Common myeloid progenitor, CD34-positive (primary cell): Measurements from ENCODE around the gene RFX5.

Source experiments
- CTCF ChIA-PET: fragments of 350-600 bp; sonication (Branson Sonifier 250); formaldehyde crosslinking; loops from one replicate; lab custom pipeline; 2021; ENCODE audit warnings: antibody characterized with exemption; lab: Charles Lee
- POLR2A ChIA-PET: fragments of 350-600 bp; sonication (Branson Sonifier 250); formaldehyde crosslinking; loops from one replicate; lab custom pipeline; 2021; ENCODE audit warnings: antibody characterized with exemption; lab: Charles Lee
- DNase-seq, 3 donors: peaks; one replicate each; pipeline versions ENCODE4 v3.0.0 to v3.0.0-alpha.2; 2013
- H3K27ac ChIP-seq, 2 experiments: 1 replicate in 1 of 2; 2 replicates in 1 of 2; pipeline ENCODE4 v1.7.0; 2013; ENCODE audit warnings: inconsistent platforms in 2 of 2, low read length in 2 of 2, mild to moderate bottlenecking in 2 of 2, low read depth in 1 of 2, moderate library complexity in 1 of 2; ENCODE audit not compliant: severe bottlenecking in 2 of 2, insufficient read depth in 1 of 2, poor library complexity in 1 of 2
- H3K27me3 ChIP-seq, 5 experiments: replicated peaks in 2 of 5; 1 replicate in 3 of 5; 2 replicates in 2 of 5; pipeline versions ENCODE4 v1.6.1 to v1.7.0; 2013; ENCODE audit warnings: low read length in 4 of 5, mild to moderate bottlenecking in 2 of 5, moderate library complexity in 2 of 5, inconsistent platforms in 1 of 5; ENCODE audit not compliant: insufficient read depth in 5 of 5, control insufficient read depth in 4 of 5
- H3K36me3 ChIP-seq, 4 experiments: 1 replicate in 2 of 4; 2 replicates in 2 of 4; pipeline versions ENCODE4 v1.6.1 to v1.7.0; 2013; ENCODE audit warnings: low read length in 3 of 4, control low read depth in 1 of 4, mild to moderate bottlenecking in 1 of 4; ENCODE audit not compliant: control insufficient read depth in 4 of 4, insufficient read depth in 4 of 4
- H3K4me1 ChIP-seq, 4 experiments: 1 replicate in 3 of 4; 2 replicates in 1 of 4; pipeline versions ENCODE4 v1.6.1 to v1.7.1; 2013; ENCODE audit warnings: low read length in 3 of 4, mild to moderate bottlenecking in 3 of 4, control low read depth in 1 of 4, inconsistent platforms in 1 of 4, moderate library complexity in 1 of 4; ENCODE audit not compliant: control insufficient read depth in 4 of 4, insufficient read depth in 4 of 4; ENCODE audit errors: control extremely low read depth in 1 of 4
- H3K4me3 ChIP-seq, 7 experiments: 1 replicate in 4 of 7; 2 replicates in 3 of 7; pipeline versions ENCODE4 v1.5.1 to v1.7.0; 2013; ENCODE audit warnings: mild to moderate bottlenecking in 7 of 7, low read length in 6 of 7, moderate library complexity in 6 of 7, inconsistent platforms in 2 of 7, low read depth in 2 of 7, control low read depth in 1 of 7; ENCODE audit not compliant: insufficient read depth in 4 of 7, control insufficient read depth in 1 of 7; ENCODE audit errors: extremely low read depth in 1 of 7
- H3K9me3 ChIP-seq, 5 experiments: 1 replicate in 4 of 5; 2 replicates in 1 of 5; pipeline versions ENCODE4 v1.6.1 to v1.7.1; 2013; ENCODE audit warnings: low read length in 4 of 5, mild to moderate bottlenecking in 2 of 5, inconsistent platforms in 1 of 5, low read depth in 1 of 5, moderate library complexity in 1 of 5; ENCODE audit not compliant: control insufficient read depth in 4 of 5, insufficient read depth in 2 of 5; ENCODE audit errors: control extremely low read depth in 1 of 5
- WGBS: methylation state at CpG from one replicate; pipeline ENCODE4 v1.1.5; 2013; ENCODE audit not compliant: insufficient coverage; 5-methylcytosine and 5-hydroxymethylcytosine counted together

The RFX5 gene

GRCh38 chr1:151344291-151344690 is 2.8 kb downstream of the RFX5 start:
- Histone ChIP-seq H3K4me1 (peaks cover 16 to 35% (median 27%) of the 10 kb centered on the region in 4 experiments), H3K9me3 (no peaks in the 10 kb centered on the region), H3K27ac (peak overlapping the region; percentile 2 to 57), H3K36me3 (peaks cover 16 to 39% (median 36%) of the 10 kb centered on the region in 4 experiments), H3K27me3 (no peaks in the 10 kb centered on the region), H3K4me3 (no peak overlapping the region)
- WGBS: 93% methylated on average over 4 of the region's 6 CpGs
- CTCF ChIA-PET: interaction anchor here (1.6 to 28.0 kb wide), 3 partner anchors 8 to 53 kb away, joined by 5 to 644 read pairs (median 50); partner anchors contain the start of genes PI4KB and PSMB4
- POLR2A ChIA-PET: interaction anchor here (0.9 kb wide), 1 partner anchor 17 kb away, joined by 5 read pairs; the partner anchor contains the start of gene PI4KB
- DNase-seq: no peak

GRCh38 chr1:151343587-151343986 is 3.5 kb downstream of the RFX5 start:
- Histone ChIP-seq H3K27me3 (no peaks in the 10 kb centered on the region), H3K27ac (peak overlapping the region in 1 of 2 experiments; percentile 57), H3K36me3 (peaks cover 16 to 39% (median 36%) of the 10 kb centered on the region in 4 experiments), H3K4me3 (no peak overlapping the region), H3K9me3 (no peaks in the 10 kb centered on the region), H3K4me1 (peaks cover 16 to 35% (median 27%) of the 10 kb centered on the region in 4 experiments)
- DNase-seq: no peak
- WGBS: 73% methylated on average over 9 of the region's 9 CpGs
- CTCF ChIA-PET: interaction anchor here (6.3 to 28.0 kb wide), 2 partner anchors 31 to 54 kb away, joined by 50 to 644 read pairs; partner anchors contain the start of genes PI4KB and PSMB4
- POLR2A ChIA-PET: interaction anchor here (0.9 kb wide), 1 partner anchor 16 kb away, joined by 5 read pairs; the partner anchor contains the start of gene PI4KB

- no peak for DNase-seq
- peaks cover 10 to 28% (median 21%) of the 10 kb centered on the region in 4 experiments for H3K4me1 ChIP-seq
- peaks cover 16 to 39% (median 36%) of the 10 kb centered on the region in 4 experiments for H3K36me3 ChIP-seq
- POLR2A ChIA-PET: no interaction called here
- no peaks in the 10 kb centered on the region for H3K27me3 ChIP-seq
- H3K9me3 ChIP-seq: no peaks in the 10 kb centered on the region
- peak overlapping the region in 1 of 2 experiments; percentile 49 for H3K27ac ChIP-seq
- WGBS: 84% methylated on average over 6 of the region's 6 CpGs
- H3K4me3 ChIP-seq: no peak overlapping the region
- CTCF ChIA-PET: interaction anchor here (1.2 to 28.0 kb wide), 3 partner anchors 30 to 91 kb away, joined by 3 to 644 read pairs (median 50); partner anchors contain the start of genes PI4KB and PSMB4
Observed at GRCh38 chr1:151342569-151342968, 4.5 kb downstream of the RFX5 start.

GRCh38 chr1:151342021-151342420 is 5.0 kb downstream of the RFX5 start:
- Histone ChIP-seq H3K27me3 (no peaks in the 10 kb centered on the region), H3K27ac (peak overlapping the region in 1 of 2 experiments; percentile 49), H3K36me3 (peaks cover 16 to 39% (median 36%) of the 10 kb centered on the region in 4 experiments), H3K9me3 (no peaks in the 10 kb centered on the region), H3K4me1 (peaks cover 8 to 25% (median 20%) of the 10 kb centered on the region in 4 experiments), H3K4me3 (no peak overlapping the region)
- no peak for DNase-seq
- 100% methylated on average over 1 of the region's 2 CpGs for WGBS
- POLR2A ChIA-PET: no interaction called here
- CTCF ChIA-PET: interaction anchor here (1.2 to 28.0 kb wide), 3 partner anchors 29 to 90 kb away, joined by 3 to 644 read pairs (median 50); partner anchors contain the start of genes PI4KB and PSMB4

GRCh38 chr1:151340870-151341754 is 5.9 kb downstream of the RFX5 start:
- POLR2A ChIA-PET: interaction anchor here (0.6 to 1.5 kb wide), 6 partner anchors 11 to 58 kb away, joined by 3 to 5 read pairs (median 4); partner anchors contain the start of gene PSMB4
- CTCF ChIA-PET: interaction anchor here (0.7 to 28.0 kb wide), 18 partner anchors 9 to 1116 kb away, joined by 3 to 644 read pairs (median 4); partner anchors contain the start of genes PI4KB, PSMB4 and ZNF687
- Histone ChIP-seq H3K4me1 (peaks cover 7 to 21% (median 15%) of the 10 kb centered on the region in 4 experiments), H3K27me3 (no peaks in the 10 kb centered on the region), H3K27ac (peak overlapping the region in 1 of 2 experiments; percentile 27), H3K36me3 (peaks cover 16 to 39% (median 36%) of the 10 kb centered on the region in 4 experiments), H3K4me3 (peak overlapping the region in 1 of 7 experiments; percentile 26), H3K9me3 (no peaks in the 10 kb centered on the region)
- peak; percentile 78 to 85 (median 85) for DNase-seq
- 25% methylated on average over 3 of the region's 7 CpGs for WGBS

GRCh38 chr1:151336556-151336955 is 10.5 kb downstream of the RFX5 start:
- no CpG with 5 or more reads among the region's 3 CpGs for WGBS
- Histone ChIP-seq H3K36me3 (peaks cover 0 to 2% (median under 1%) of the 10 kb centered on the region in 4 experiments), H3K4me1 (peaks cover 0 to 7% (median 3%) of the 10 kb centered on the region in 4 experiments), H3K27me3 (no peaks in the 10 kb centered on the region), H3K9me3 (no peaks in the 10 kb centered on the region), H3K27ac (peak overlapping the region in 1 of 2 experiments; percentile 7), H3K4me3 (no peak overlapping the region)
- DNase-seq: no peak
- ChIA-PET CTCF (interaction anchor here (0.6 to 28.0 kb wide), 5 partner anchors 9 to 329 kb away, joined by 3 to 644 read pairs (median 3); partner anchors contain the start of gene PI4KB), POLR2A (interaction anchor here (0.7 to 1.9 kb wide), 3 partner anchors 9 to 44 kb away, joined by 3 to 6 read pairs (median 4); partner anchors contain the start of gene PI4KB)
